ENCODE measurements around the gene TMEM120B.
"Not testable (repeated sequence)": the region's sequence is repeated elsewhere in the genome, so short reads cannot be mapped to it uniquely, and the experiment has no call there.

Gene TMEM120B

GRCh38 chr12:121776190-121777098 lies 63.9 kb downstream of the TMEM120B start:
- peak; percentile 80 for DNase-seq

DNA sequence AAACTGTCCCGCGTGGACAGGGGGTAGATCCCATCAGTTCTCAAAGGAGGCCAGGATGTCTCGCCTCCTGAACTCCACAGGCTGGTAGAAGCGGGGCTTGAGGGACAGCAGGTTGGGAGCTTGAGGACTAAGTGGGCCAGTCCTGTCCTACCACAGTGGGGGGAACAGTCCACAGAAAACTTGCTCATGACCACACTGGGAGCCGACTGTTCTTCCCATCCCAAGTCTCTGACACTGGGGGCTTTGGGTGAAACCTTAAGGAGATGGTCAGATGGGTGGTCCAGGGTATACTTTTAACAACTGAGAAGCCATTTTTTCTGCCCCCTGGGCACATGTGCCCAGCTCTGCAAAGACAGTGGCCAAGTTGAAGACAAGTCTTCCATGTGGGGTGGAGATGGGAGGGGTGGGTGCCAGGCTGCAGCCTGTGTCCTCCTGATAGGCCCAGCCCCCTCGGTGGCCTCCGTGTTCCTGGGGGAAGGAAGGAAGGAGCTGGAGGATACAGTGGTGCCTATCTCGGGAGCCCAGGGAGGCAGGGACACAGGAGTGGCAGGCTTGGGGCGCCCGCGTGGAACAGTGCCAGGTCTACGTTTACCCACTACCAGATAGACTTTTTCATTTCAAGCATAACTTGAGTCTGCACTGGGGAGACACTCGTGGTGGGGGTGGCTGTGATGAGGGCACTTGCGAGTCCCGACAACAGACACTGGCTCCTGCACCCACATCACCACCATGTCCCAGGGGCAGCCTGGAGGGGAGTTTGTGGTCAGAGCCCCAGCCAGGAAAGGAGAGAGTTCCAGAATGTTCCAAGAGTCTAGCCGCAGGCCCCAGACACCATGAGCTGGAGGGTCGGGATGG lies 66.2 kb downstream of the TMEM120B start:
- DNase-seq: no peak

GRCh38 chr12:121779422-121779895 lies 66.9 kb downstream of the TMEM120B start:
- DNase-seq: no peak

- DNase-seq: no peak
Measured at GRCh38 chr12:121780429-121780828, 67.9 kb downstream of the TMEM120B start.

GRCh38 chr12:121781484-121781997 lies 69.0 kb downstream of the TMEM120B start:
- peak; percentile 22 for DNase-seq

DNA sequence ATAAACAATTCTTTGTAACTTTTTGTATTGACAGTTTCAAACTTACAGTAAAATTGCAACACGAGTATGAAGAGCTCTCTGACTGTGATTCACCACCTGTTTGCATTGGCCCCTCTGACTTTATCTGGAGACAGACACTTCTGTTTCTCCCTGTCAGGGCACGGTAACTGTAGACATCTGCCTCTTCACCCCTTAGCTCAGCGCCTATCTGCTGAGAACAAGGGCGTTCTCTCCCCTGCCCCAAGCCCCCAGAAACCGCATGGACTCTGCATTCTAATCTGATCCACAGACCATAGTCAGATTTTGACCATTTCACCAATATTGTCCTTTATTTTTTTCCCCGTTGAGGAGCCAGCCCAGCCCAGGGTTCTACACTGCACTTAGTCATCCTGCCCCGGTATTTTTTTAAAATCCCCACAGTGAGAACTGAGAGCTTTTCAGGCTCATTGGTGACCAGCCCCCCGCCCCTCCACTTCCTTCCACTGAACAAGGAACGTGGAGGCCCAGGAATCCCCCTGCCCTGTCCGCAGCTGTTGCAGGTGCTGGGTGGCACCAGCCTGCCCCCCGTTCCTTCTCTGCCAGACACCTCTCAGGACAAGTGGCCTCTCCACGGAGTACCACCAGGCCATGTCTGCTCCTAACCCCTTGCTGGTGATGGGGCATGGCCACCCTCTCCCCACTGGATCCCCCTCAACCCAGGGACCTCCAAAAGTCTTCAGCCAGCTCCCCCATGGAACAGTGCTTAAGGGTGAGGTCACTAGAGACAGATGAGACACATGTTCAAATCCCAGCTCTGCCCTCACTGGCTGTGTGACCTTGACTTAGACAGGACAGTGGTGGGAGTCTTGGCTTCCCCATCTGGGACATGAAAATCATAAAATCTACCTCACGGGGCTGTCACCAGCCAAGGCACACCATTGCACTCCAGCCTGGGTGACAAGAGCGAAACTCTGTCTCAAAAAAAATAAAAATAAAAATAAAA lies 69.7 kb downstream of the TMEM120B start:
- DNase-seq: peak; percentile 23

GRCh38 chr12:121783766-121784165 lies 71.2 kb downstream of the TMEM120B start:
- DNase-seq: no peak

- no peak for DNase-seq
Measured at GRCh38 chr12:121784460-121784859, 71.9 kb downstream of the TMEM120B start.

DNA sequence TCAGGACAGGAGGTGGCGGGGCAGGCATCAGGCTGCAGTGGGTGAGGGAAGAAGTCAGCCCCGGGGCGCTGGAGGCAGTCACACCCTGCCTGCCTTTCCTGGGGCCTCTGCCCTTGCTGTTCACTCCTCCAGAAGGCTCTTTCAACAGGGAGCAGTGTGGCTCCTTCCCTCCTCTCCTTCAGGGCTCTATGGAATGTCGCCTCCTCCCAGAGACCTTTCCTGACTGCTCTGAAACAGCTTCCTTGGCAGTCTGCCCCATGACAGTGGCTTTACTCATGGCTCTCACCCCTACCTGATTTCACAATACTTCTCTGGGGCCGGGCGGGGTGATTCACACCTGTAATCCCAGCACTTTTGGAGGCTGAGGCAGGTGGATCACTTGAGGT lies 73.9 kb downstream of the TMEM120B start:
- peak; percentile 51 for DNase-seq

DNA sequence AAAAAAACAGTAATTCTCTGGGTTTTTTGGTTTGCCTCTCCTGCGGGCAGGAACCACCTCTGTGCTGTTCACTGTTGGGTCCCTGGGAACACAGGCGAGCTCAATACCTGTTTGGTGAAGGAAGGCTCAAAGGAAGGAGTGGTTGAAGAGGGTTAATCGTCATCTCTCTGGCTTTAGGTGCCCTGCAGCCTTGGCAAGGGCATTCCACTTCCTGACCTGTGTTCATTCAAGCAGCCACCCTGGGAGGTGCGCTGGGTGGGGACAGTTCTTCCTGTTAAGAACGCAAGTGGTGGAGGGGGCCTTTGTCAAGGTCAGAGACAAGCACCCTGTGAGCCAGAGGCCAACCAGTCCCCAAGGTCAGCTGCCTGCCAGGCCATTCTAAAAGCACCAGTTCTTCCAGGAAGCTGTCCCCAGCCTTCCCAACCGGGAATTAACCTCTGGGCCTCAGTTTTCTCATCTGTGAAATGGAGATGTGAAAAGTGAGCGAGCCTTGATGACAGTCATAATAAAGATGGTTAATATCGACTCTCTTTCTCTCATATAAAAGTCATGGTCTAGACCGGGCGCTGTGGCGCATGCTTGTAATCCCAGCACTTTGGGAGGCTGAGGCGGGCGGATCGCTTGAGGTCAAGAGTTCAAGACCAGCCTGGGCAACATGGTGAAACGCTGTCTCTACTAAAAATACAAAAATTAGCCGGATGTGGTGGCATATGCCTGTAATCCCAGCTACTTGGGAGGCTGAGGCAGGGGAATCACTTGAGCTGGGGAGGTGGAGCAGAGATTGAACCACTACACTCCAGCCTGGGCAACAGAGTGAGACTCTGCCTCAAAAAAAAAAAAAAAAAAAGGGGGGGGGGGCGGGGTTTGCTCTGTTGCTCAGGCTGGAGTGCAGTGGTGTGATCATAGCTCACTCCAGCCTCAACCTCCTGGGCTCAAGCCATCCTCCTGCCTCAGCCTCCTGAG lies 74.8 kb downstream of the TMEM120B start:
- DNase-seq: no peak

DNA sequence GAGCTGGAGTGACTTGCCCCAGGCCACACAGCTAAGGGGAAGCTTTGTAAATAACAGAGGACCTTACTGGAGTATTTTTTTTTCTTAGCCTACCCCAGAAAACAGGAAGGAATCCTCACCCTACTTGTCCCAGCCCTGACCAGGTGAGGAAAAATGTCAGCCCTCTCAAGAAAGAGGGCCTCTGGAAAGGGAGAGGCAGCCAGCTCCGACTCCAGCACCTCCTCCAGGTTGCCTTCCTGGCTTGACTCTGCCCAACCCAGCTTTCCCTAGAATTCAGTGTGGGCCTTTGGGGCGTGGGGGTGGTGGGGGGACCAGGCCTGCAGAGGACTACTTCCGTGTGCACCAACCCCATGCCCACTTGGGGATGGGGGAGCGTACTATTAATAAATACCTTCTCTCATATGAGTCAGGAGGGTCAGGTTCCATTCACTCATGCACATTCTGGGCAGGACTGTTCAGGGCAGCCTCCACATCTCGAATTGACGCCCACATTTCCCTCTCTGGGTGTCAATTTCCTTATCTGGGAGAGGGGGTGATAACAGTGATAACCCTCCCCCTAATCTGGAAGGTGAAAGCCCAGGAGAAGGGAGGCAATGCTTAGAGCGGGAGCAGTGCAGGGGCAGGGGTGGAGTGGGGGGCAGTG lies 75.7 kb downstream of the TMEM120B start:
- DNase-seq: no peak

DNA sequence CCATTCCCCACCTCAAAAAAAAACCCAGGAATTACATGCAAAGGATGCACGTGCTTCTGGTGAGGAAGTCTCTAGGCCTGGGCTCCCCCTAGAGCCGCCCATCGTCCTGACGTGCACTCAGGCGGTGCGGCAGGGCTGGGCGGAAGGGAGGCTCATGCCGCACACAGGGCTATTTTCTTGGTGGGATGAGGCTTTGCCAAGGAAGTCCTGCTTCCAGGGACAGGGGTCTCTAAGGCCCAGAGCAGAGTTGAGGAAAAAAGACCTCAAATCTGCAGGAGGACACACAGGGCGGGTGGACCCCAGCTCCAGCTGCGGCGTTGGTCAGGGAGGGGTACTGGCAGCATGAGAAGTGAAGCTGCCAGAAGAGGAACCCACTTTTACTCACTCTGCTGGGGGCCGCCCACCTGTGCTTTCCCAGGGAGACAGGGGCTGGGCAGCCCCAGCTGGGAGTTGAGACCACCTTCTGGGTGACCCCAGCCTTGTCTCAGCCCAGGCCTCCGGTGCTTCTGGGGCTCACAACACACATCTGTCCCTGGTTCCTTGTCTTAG lies 76.8 kb downstream of the TMEM120B start:
- DNase-seq: no peak

DNA sequence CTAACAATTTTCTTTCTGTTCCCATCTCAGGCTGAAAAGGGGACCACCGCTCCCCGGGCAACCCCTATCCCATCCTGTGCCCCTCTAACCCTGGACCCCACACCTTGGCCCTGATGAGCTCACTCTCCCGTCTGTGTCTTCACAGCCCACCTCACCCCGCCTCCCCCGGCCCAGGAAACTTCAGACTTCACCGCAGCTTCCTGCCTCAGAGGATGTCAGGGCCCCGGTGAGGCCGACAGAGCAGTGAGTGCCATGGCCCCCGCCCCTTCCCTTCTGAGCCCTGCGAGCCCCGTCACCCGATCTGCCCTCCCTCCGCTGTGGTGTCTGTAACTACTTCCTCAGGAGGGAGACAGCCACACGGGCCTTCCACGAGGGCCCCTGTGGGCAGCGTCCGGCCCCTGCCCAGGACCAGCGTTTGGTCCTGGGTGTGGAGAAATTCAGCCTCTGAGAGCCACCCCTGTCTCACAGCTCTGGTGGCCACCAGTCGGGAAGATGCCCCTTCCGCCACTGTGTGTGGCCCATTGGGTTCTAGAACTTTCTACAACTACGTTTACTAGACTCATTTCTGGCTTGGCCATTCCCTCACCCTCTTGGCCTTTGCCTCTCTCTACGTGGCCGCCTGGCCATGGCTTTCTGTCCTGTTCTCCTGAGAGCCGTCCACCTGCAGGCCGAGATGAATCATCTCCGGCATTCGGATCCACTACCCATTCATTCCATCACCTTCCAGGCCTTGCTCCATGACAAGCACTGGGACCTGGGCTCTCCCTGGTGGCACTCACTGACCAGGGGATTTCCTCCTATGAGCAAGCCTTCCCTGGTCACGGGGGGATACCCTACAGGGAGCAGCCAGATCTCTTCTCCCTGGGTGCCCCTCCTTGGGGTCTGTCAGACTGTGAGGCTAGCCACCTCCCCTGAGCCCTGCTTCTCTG lies 77.5 kb downstream of the TMEM120B start:
- no peak for DNase-seq

DNA sequence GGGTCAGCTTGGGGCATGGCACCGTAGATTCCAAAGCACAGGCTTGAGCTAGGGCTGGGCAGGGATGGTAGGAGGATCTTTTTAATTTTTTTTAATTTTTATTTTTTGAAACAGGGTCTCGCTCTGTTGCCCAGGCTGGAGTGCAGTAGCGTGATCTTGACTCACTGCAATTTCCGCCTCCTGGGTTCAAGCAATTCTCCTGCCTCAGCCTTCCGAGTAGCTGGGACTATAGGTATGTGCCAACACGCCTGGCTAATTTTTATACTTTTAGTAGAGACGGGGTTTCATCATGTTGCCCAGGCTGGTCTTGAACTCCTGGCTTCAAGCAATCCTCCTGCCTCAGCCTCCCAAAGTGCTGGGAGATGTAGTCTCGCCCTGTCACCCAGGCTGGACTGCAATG lies 78.2 kb downstream of the TMEM120B start:
- DNase-seq: not testable (repeated sequence)

GRCh38 chr12:121791671-121792551 lies 79.4 kb downstream of the TMEM120B start:
- DNase-seq: no peak

DNA sequence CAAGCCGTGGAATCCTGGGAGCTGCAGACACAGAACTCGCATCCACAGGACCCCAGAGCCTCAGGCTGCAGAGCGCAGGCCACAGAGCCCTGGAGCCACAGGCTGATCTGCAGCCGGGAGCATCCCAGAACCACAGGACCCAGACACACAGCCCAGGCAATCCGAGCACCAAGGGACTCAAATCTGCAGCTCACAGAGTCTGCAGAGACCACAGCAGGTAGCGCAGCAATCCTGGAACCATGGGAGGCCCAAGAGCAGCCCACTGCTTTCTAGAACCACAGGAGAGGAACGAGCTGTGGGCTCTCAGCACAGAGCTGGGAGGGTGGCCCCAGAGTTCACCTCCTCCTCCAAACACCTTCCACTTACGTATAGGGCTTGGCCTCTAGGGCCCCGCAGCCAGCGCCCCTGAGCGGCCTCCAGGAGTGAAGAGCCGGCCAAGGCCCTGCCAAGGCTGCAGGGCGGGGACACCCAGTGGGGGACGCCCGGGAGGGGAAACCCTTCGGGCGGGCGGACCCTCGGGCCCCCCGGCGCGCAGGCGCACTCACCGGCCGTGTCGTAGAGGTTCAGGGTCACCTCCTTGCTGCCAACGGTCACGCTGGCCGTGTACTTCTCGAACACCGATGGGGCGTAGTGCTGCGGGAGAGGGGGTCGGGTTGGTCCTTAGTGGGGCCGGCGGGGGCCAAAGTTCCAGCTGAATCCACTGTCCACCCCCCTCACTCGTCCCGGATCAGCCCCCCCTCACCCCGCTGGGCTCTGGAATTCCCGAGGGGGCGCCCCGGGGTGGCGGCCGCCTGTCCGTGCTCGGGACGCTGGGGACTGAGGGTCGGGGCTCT lies 80.3 kb downstream of the TMEM120B start:
- no peak for DNase-seq

GRCh38 chr12:121793440-121793837 lies 80.9 kb downstream of the TMEM120B start, which contains the start of gene RHOF:
Gene RHOF, minus strand, starts transcription at chr12:121793688. Its CDS starts 55 bp downstream, at chr12:121793633.
- DNase-seq: peak; percentile 77

Data from NCI-H69 (cell line).